ENCODE data around the gene COL18A1.
"Not testable (repeated sequence)": the region's sequence is repeated elsewhere in the genome, so short reads cannot be mapped to it uniquely, and the experiment has no call there.

Gene COL18A1

GRCh38 chr21:45550522-45551210, 145.7 kb downstream of the COL18A1 start:
- peak in 4 of 6 experiments; percentile 17 to 43 (median 20) for DNase-seq

GRCh38 chr21:45551316-45551715, 146.4 kb downstream of the COL18A1 start:
- no peak for DNase-seq

GRCh38 chr21:45551783-45552695, 147.1 kb downstream of the COL18A1 start:
- DNase-seq: no peak

- no peak for DNase-seq
Observed at GRCh38 chr21:45552696-45553391, 147.9 kb downstream of the COL18A1 start.

- DNase-seq: peak; percentile 80 to 93 (median 86)
Observed at GRCh38 chr21:45554477-45555175, 149.7 kb downstream of the COL18A1 start.

GRCh38 chr21:45555251-45555556, 150.2 kb downstream of the COL18A1 start:
- peak in 1 of 6 experiments; percentile 31 for DNase-seq

GRCh38 chr21:45555557-45556301, 150.8 kb downstream of the COL18A1 start:
- DNase-seq: peak in 5 of 6 experiments; percentile 39 to 62 (median 53)

- DNase-seq: no peak
Observed at GRCh38 chr21:45556302-45556644, 151.3 kb downstream of the COL18A1 start.

- no peak for DNase-seq
Observed at GRCh38 chr21:45556645-45557615, 152.0 kb downstream of the COL18A1 start.

GRCh38 chr21:45557616-45558043, 152.7 kb downstream of the COL18A1 start:
- DNase-seq: no peak

GRCh38 chr21:45558044-45558721, 153.2 kb downstream of the COL18A1 start:
- no peak for DNase-seq

- no peak for DNase-seq
Observed at GRCh38 chr21:45559216-45560105, 154.5 kb downstream of the COL18A1 start.

- DNase-seq: no peak
Observed at GRCh38 chr21:45560106-45561021, 155.4 kb downstream of the COL18A1 start.

- DNase-seq: not testable (repeated sequence)
Observed at GRCh38 chr21:45561241-45561640, 156.3 kb downstream of the COL18A1 start.

GRCh38 chr21:45562402-45562801, 157.4 kb downstream of the COL18A1 start:
- no peak for DNase-seq

- DNase-seq: no peak
Observed at GRCh38 chr21:45562965-45563364, 158.0 kb downstream of the COL18A1 start.
